ENCODE measurements around the gene GAS2L3.
A peak's percentile ranks its signal among the peaks of the same experiment; 100 is the strongest.
"Not testable (repeated sequence)": the region's sequence is repeated elsewhere in the genome, so short reads cannot be mapped to it uniquely, and the experiment has no call there.

The GAS2L3 gene

DNA sequence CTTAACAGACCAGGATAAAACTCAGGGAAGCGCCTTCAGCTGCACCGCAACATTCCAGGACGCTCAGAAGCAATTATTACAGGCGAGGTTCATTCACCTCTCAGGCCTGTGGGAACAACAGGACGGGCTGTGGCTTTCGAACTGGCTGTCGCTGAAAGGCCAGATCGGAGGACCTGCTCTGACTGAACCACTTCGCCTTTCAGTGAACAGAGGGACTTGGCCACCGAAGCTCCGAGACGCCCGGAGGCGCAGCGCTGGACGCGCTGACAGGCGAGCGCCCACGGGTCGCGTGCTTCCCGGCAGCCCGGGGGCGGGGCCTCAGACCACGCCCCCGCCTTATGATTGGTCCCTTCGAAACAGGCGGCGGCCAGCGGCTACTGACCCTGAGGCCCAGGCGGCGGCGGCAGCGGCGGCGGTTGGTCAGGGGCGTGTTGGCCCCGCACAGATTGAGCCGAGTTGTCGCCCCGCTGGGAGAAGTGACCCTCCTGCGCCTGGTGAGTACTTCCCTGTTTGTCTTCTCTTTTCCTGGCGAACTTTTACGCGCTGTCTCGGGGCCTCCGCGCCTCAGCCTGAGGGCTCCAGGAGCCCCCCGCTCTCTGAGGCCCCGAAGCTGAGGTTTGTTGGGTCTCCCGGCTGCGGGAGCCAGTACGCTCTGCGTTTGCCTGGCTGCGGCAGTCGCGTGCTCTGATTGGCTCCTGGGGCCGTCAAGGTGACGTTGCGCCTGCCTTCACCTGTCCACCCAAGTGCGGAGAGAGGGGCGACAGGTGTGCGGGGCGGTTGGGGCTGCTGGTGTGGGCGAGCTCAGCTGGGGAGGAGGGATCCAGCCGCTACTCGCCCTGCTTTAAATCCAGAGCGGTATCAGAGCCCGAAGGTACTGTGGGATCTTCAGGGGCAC is at the start of gene GAS2L3:
Gene GAS2L3, plus strand, starts transcription at position 393 of the 895 bp plus-strand sequence. CDS start 21,221 bp downstream, outside the sequence.
- Mint-ChIP-seq H3K36me3 (no peaks in the 10 kb centered on the region), H3K4me3 (peak within 1 kb of the TSS; percentile 91), H3K27me3 (peaks cover 15% of the 10 kb centered on the region), H3K9me3 (ENCODE audit: low read depth) (no peaks in the 10 kb centered on the region), H3K27ac (no peak within 1 kb of the TSS), H3K4me1 (ENCODE audit: low read depth) (peaks cover 11% of the 10 kb centered on the region)

DNA sequence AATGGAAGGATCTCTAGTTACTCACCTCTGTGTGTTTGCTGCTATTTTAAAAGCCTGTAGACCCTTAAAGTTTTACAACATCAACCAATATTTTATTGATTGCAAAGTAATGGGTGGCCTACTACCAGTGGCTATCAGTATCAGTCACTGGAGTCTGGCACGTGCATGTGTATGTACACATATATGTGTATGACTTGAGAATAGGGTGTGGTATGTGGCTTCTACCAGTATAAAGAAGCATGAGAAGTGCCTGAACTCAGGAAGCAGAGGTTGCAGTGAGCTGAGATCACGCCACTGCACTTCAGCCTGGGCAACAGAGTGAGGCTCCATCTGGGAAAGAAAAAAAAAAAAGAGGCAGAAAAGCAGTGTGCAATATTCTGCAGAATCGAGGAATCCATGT is 45.5 kb upstream of the GAS2L3 start:
- no peaks in the 10 kb centered on the region for H3K9me3 Mint-ChIP-seq (ENCODE audit: low read depth)
- peaks cover 7% of the 10 kb centered on the region for H3K27me3 Mint-ChIP-seq
- H3K27ac Mint-ChIP-seq, result no peak overlapping the region
- no peaks in the 10 kb centered on the region for H3K4me1 Mint-ChIP-seq (ENCODE audit: low read depth)
- H3K4me3 Mint-ChIP-seq, result no peak overlapping the region
- H3K36me3 Mint-ChIP-seq, result no peaks in the 10 kb centered on the region

DNA sequence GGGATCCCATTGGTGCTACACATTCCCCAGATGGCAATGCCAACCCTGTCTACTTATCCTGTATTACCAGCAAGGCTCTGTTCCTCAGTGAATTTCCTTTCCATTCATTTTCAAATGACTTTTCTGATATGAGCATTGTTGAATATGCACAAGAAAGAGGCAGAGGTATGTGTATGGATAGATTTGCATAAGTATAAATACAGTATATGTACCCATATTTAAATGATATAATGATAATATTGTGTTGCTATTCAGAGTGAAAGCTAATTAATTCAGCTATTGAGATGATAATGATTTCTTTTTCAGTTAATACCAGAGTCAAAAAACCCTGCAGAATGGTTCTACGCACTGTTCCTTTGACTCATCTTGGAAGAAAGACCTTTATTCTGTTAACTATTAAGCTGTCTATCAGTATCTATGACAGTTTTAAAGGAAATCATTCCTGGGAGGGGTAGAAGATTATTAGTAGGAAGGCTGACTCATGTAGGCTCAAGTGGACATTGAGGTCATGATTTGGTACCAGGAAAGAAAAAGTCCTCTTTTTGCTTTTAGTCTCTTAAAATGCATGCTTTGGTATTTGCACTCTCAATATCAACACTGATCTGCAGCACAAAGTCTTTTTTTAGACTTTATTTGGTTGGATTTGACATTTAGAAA is 44.9 kb upstream of the GAS2L3 start:
- Mint-ChIP-seq H3K27me3 (peaks cover 8% of the 10 kb centered on the region), H3K27ac (no peak overlapping the region), H3K9me3 (ENCODE audit: low read depth) (no peaks in the 10 kb centered on the region), H3K4me1 (ENCODE audit: low read depth) (no peaks in the 10 kb centered on the region), H3K4me3 (no peak overlapping the region), H3K36me3 (no peaks in the 10 kb centered on the region)

DNA sequence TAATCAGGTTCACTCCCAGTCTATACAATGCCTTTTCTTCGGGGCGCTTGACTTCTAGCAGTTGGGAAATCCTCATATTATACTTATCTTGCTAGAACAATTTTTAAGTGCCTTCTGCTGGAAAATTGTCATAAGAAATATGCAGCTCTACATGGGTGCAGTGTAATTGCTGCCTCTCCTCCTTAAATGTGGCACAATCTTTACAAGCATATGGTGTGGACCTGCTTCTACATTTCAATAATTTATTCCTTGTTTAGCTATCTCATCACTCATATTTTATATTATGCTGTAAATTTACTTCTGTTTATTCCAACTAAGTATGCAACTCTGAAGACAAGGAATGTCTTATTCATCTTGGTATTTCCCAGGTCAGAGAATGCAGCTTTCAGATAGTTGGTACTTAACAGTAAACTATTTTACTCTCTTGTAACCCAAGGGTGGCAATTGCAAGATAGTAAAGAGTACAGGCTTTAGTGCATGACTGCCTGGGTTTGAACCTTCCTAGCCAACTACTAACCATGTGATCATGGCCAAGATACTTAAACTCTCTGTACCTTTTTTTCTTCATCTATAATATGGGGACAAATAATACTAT is 43.6 kb upstream of the GAS2L3 start:
- Mint-ChIP-seq H3K27ac (no peak overlapping the region), H3K36me3 (no peaks in the 10 kb centered on the region), H3K9me3 (ENCODE audit: low read depth) (no peaks in the 10 kb centered on the region), H3K27me3 (peaks cover 9% of the 10 kb centered on the region), H3K4me1 (ENCODE audit: low read depth) (no peaks in the 10 kb centered on the region), H3K4me3 (no peak overlapping the region)

DNA sequence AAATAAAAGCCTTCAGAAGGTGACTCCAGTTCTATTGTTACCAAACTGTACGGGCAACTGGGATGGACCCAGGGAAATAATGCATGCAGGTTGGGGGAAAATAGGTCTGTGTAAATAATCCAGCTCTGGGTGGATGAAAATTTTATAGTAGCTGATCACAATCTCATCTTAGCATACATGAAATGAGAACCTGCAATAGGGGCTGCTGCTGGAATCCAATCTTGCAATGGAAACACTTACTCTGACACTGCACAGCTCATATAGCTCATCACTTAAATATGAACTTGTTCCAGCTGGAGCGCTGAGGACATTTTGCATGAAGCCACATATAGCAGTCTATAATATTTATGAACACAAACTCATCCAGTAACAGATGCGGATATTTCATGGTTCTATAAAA is 40.1 kb upstream of the GAS2L3 start:
- Mint-ChIP-seq H3K27ac (no peak overlapping the region), H3K9me3 (ENCODE audit: low read depth) (no peaks in the 10 kb centered on the region), H3K4me3 (no peak overlapping the region), H3K27me3 (peaks cover 11% of the 10 kb centered on the region), H3K36me3 (no peaks in the 10 kb centered on the region), H3K4me1 (ENCODE audit: low read depth) (no peaks in the 10 kb centered on the region)

DNA sequence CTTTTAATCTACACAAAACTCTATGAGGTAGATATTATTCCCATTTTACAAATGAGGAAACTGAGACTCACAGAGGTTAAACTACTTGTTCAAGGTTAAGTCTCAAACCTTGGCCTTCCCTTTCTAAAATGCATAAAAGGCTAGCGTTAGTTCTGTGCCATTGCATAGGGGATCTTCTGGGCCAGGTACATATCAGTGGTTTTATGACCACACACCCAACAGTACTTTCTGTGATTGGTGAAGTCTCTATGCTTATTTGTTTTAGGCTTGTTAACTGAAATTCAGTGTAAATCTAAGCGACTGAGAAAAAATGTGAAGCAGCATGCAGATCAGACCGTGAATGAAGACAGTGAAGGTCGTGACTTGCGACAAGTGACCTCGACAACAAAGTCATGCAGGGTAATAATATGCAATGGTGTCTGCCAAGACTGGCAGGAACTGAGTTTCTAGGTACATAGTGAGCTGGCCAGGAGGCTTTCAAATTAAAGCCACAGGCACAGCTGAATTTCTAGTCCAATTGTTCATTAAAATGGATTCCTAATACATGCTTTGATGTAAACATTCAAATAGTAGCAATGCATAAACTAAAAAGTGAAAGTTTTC is 38.8 kb upstream of the GAS2L3 start:
- peaks cover 14% of the 10 kb centered on the region for H3K27me3 Mint-ChIP-seq
- H3K36me3 Mint-ChIP-seq, result no peaks in the 10 kb centered on the region
- no peak overlapping the region for H3K27ac Mint-ChIP-seq
- H3K4me1 Mint-ChIP-seq (ENCODE audit: low read depth), result no peaks in the 10 kb centered on the region
- H3K4me3 Mint-ChIP-seq, result no peak overlapping the region
- H3K9me3 Mint-ChIP-seq (ENCODE audit: low read depth), result no peaks in the 10 kb centered on the region

DNA sequence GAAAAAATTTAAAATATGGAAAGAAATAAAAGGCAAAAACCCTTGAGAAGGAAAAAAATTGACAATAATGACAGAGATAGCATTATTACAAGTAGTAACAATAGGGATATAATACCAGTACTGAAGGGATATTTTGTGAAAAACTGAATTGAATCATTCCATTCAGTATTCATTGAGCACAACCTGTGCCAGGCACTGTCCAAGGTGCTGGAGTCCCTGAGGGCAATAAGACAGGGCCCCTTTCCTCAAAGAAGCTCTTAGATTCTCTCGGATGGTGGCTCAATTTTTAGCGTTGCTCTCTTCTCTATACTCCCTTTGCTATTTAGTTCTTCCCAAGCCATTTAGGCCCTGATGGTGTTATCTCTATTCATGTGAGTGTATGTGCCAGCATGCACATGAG is 34.3 kb upstream of the GAS2L3 start:
- H3K27ac Mint-ChIP-seq, result no peak overlapping the region
- no peak overlapping the region for H3K4me3 Mint-ChIP-seq
- H3K27me3 Mint-ChIP-seq, result peaks cover 13% of the 10 kb centered on the region
- no peaks in the 10 kb centered on the region for H3K36me3 Mint-ChIP-seq
- no peaks in the 10 kb centered on the region for H3K4me1 Mint-ChIP-seq (ENCODE audit: low read depth)
- no peaks in the 10 kb centered on the region for H3K9me3 Mint-ChIP-seq (ENCODE audit: low read depth)

DNA sequence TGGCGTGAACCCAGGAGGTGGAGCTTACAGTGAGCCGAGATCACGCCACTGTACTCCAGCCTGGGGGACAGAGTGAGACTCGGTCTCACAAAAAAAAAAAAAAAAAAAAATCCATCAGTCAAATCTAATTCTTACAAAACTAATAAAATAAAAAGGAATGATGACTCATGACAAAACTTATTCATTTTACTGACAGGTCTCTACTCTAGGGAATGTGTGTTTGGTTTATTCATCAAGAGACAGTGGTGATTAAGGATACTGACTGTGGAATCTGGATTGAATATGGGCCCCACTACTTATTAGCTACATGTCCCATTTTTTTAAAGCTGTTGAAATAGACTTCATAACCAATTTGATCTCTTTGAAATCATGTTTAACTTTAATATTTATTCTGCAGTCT is 29.3 kb upstream of the GAS2L3 start:
- Mint-ChIP-seq H3K27ac (no peak overlapping the region), H3K27me3 (peaks cover 13% of the 10 kb centered on the region), H3K36me3 (no peaks in the 10 kb centered on the region), H3K4me1 (ENCODE audit: low read depth) (no peaks in the 10 kb centered on the region), H3K9me3 (ENCODE audit: low read depth) (no peaks in the 10 kb centered on the region), H3K4me3 (no peak overlapping the region)

DNA sequence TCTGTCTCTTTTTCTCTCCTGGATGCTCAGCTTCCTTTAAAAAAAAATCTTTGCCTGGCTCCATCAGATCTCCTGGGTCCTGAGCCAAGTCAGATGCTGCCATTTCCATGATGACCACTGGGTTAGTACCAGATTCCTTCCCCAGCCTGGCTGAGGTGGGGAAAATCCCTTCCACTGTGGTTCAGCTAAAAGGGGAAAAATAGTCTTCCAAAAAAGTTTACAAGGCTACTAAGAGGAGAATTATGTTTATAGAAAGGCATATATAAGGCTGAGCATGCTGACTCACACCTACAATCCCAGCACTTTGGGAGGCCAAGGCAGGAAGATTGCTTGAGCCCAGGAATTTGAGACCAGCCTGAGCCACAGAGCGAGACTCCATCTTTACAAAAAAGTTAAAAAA is 28.4 kb upstream of the GAS2L3 start:
- Mint-ChIP-seq H3K4me3 (no peak overlapping the region), H3K9me3 (ENCODE audit: low read depth) (no peaks in the 10 kb centered on the region), H3K27me3 (peaks cover 12% of the 10 kb centered on the region), H3K36me3 (no peaks in the 10 kb centered on the region), H3K4me1 (ENCODE audit: low read depth) (no peaks in the 10 kb centered on the region), H3K27ac (no peak overlapping the region)

DNA sequence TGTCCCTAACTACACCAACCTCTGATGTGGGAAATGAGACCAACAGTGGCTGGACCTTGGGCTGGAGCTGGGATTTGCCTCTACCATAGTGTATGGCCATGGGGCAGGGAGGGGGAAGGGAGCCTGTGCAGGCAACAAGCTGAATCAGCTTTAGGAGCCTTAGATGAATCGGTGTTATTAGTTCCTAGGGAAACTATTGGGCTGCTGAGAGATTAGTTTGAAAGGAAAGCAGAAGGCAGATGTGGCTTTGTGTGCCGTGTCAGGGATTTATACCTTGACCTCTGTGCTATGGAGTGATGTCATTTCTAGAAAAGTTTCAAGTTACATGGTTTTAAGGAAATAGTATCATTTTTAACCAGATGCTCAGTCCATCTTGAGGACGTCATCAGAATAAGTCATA is 19.5 kb upstream of the GAS2L3 start:
- H3K27me3 Mint-ChIP-seq, result peaks cover 5% of the 10 kb centered on the region
- H3K36me3 Mint-ChIP-seq, result no peaks in the 10 kb centered on the region
- H3K4me1 Mint-ChIP-seq (ENCODE audit: low read depth), result no peaks in the 10 kb centered on the region
- H3K9me3 Mint-ChIP-seq (ENCODE audit: low read depth), result no peaks in the 10 kb centered on the region
- no peak overlapping the region for H3K27ac Mint-ChIP-seq
- H3K4me3 Mint-ChIP-seq, result no peak overlapping the region

DNA sequence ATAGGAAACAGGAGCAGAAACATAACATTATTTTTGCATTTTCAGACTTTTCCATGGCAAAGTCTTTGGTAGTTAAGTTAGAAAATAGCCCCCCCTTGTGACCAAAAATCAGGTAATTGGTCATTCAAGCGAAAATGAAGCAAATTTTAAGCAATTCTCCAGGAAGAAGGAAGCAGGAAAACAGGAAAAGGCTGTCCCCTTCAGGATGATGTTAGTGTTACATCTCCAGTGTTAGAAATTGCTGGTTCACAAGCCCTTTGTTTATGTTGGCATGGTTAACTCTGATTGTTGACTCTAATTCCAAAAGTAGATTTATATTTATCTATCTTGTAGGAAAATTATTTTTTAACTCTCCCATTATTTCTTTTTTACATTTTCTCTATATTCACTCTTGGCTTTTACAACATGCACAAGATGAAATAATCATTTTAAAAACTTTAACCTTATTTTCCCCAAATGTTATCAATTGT is 18.8 kb upstream of the GAS2L3 start:
- Mint-ChIP-seq H3K4me1 (ENCODE audit: low read depth) (no peaks in the 10 kb centered on the region), H3K27me3 (peaks cover 5% of the 10 kb centered on the region), H3K36me3 (no peaks in the 10 kb centered on the region), H3K4me3 (no peak overlapping the region), H3K27ac (no peak overlapping the region), H3K9me3 (ENCODE audit: low read depth) (no peaks in the 10 kb centered on the region)

DNA sequence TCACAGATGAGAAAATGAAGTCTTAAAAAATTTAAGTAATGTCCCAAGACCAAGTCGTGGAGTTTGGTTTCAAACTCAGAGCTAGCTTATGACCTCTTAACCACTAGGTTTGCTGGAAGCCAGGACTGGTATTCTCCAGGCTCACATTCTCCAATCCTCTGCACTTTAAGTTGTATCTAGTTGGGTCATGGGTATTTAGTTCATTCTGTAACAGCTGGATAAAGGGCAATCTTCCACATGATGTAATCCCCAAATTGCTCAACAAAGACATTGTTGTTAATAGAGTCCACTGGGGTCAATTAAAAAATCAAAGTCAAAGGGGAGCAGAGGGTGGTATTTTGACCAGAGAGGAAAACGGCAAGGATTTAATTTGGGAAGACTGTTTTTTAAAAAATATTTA is 17.8 kb upstream of the GAS2L3 start:
- Mint-ChIP-seq H3K36me3 (no peaks in the 10 kb centered on the region), H3K9me3 (ENCODE audit: low read depth) (no peaks in the 10 kb centered on the region), H3K4me3 (no peak overlapping the region), H3K27ac (no peak overlapping the region), H3K4me1 (ENCODE audit: low read depth) (no peaks in the 10 kb centered on the region), H3K27me3 (peaks cover 11% of the 10 kb centered on the region)

DNA sequence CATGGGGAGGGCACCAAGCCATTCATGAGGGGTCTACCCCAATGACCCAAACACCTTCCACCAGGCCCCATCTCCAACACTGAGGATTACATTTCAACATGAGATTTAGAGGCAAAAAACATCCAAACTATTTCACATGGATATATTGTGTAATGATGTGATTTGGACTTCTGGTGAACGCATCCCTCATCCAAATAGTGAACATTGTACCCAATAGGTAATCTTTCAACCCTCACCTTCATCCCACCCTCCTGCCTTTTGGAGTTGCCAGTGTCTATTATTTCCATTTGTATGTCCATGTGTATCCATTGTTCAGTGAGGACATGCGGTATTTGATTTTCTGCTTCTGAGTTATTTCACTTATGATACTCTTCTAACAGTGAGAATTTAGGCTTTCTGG is 16.1 kb upstream of the GAS2L3 start:
- H3K4me1 Mint-ChIP-seq (ENCODE audit: low read depth), result no peaks in the 10 kb centered on the region
- no peak overlapping the region for H3K27ac Mint-ChIP-seq
- no peaks in the 10 kb centered on the region for H3K36me3 Mint-ChIP-seq
- H3K27me3 Mint-ChIP-seq, result peaks cover 12% of the 10 kb centered on the region
- no peak overlapping the region for H3K4me3 Mint-ChIP-seq
- no peaks in the 10 kb centered on the region for H3K9me3 Mint-ChIP-seq (ENCODE audit: low read depth)

DNA sequence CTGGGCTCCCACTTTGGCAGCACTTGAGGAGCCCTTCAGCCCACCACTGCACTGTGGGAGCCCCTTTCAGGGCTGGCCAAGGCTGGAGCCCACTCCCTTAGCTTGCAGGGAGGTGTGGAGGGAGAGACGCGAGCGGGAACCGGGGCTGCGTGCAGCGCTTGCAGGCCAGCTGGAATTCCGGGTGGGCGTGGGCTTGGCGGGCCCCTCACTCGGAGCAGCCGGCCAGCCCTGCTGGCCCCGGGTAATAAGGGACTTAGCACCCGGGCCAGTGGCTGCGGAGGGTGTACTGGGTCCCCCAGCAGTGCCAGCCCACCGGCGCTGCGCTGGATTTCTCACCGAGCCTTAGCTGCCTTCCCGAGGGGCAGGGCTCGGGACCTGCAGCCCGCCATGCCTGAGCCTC is 14.2 kb upstream of the GAS2L3 start:
- H3K27me3 Mint-ChIP-seq, result peaks cover 20% of the 10 kb centered on the region
- H3K4me1 Mint-ChIP-seq (ENCODE audit: low read depth); H3K4me3 Mint-ChIP-seq; H3K36me3 Mint-ChIP-seq; H3K27ac Mint-ChIP-seq; H3K9me3 Mint-ChIP-seq (ENCODE audit: low read depth): not testable (repeated sequence)

DNA sequence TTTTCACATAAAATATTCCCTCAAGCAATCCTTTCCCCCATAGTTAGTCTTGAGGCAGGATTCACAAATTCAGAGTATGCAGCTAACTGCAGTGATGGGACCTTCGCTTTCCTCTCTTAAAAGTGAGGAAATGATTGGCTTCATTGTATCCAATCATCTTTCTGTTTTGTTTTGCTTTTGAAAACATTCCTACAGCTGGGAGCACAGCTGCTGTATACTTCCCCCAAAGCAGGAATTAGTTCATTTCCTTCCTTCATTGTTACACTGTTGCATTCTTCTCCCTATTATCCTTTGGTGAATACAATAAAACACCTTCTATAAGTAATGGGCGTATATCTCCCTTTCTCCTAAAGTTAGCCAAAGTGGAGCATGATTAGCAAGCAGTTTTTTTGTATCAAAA is 9.4 kb upstream of the GAS2L3 start:
- no peaks in the 10 kb centered on the region for H3K36me3 Mint-ChIP-seq
- H3K27ac Mint-ChIP-seq, result no peak overlapping the region
- no peaks in the 10 kb centered on the region for H3K9me3 Mint-ChIP-seq (ENCODE audit: low read depth)
- H3K4me1 Mint-ChIP-seq (ENCODE audit: low read depth), result no peaks in the 10 kb centered on the region
- H3K27me3 Mint-ChIP-seq, result peaks cover 26% of the 10 kb centered on the region
- no peak overlapping the region for H3K4me3 Mint-ChIP-seq

Data from activated naive CD8-positive, alpha-beta T cell (primary cell).